Measurements from ENCODE around the gene PWP2.
"Not testable (repeated sequence)": the region's sequence is repeated elsewhere in the genome, so short reads cannot be mapped to it uniquely, and the experiment has no call there.

The PWP2 gene

GRCh38 chr21:44147108-44147507, 39.9 kb downstream of the PWP2 start:
- DNase-seq (ENCODE audit: low spot score); in situ Hi-C loops (cut with MboI; ENCODE audit: low sequenced_read_pairs, unreplicated experiment): not testable (repeated sequence)

- in situ Hi-C loops (cut with MboI; ENCODE audit: low sequenced_read_pairs, unreplicated experiment); DNase-seq (ENCODE audit: low spot score): not testable (repeated sequence)
Observed at GRCh38 chr21:44150255-44150654, 43.1 kb downstream of the PWP2 start.

GRCh38 chr21:44153214-44153888, 46.2 kb downstream of the PWP2 start:
- DNase-seq (ENCODE audit: low spot score); in situ Hi-C loops (cut with MboI; ENCODE audit: low sequenced_read_pairs, unreplicated experiment): not testable (repeated sequence)

- DNase-seq (ENCODE audit: low spot score); in situ Hi-C loops (cut with MboI; ENCODE audit: low sequenced_read_pairs, unreplicated experiment): not testable (repeated sequence)
Observed at GRCh38 chr21:44153889-44154228, 46.7 kb downstream of the PWP2 start.

- DNase-seq (ENCODE audit: low spot score); in situ Hi-C loops (cut with MboI; ENCODE audit: low sequenced_read_pairs, unreplicated experiment): not testable (repeated sequence)
Observed at GRCh38 chr21:44154816-44155230, 47.6 kb downstream of the PWP2 start.

- in situ Hi-C loops (cut with MboI; ENCODE audit: low sequenced_read_pairs, unreplicated experiment); DNase-seq (ENCODE audit: low spot score): not testable (repeated sequence)
Observed at GRCh38 chr21:44155231-44155993, 48.2 kb downstream of the PWP2 start.

- DNase-seq (ENCODE audit: low spot score); in situ Hi-C loops (cut with MboI; ENCODE audit: low sequenced_read_pairs, unreplicated experiment): not testable (repeated sequence)
Observed at GRCh38 chr21:44155994-44156380, 48.8 kb downstream of the PWP2 start.

- DNase-seq (ENCODE audit: low spot score); in situ Hi-C loops (cut with MboI; ENCODE audit: low sequenced_read_pairs, unreplicated experiment): not testable (repeated sequence)
Observed at GRCh38 chr21:44157439-44158081, 50.4 kb downstream of the PWP2 start.

GRCh38 chr21:44158082-44158468, 50.9 kb downstream of the PWP2 start:
- DNase-seq (ENCODE audit: low spot score); in situ Hi-C loops (cut with MboI; ENCODE audit: low sequenced_read_pairs, unreplicated experiment): not testable (repeated sequence)

GRCh38 chr21:44159349-44160297, 52.4 kb downstream of the PWP2 start:
- in situ Hi-C loops (cut with MboI; ENCODE audit: low sequenced_read_pairs, unreplicated experiment); DNase-seq (ENCODE audit: low spot score): not testable (repeated sequence)

GRCh38 chr21:44160298-44160672, 53.1 kb downstream of the PWP2 start:
- DNase-seq (ENCODE audit: low spot score); in situ Hi-C loops (cut with MboI; ENCODE audit: low sequenced_read_pairs, unreplicated experiment): not testable (repeated sequence)

- in situ Hi-C loops (cut with MboI; ENCODE audit: low sequenced_read_pairs, unreplicated experiment); DNase-seq (ENCODE audit: low spot score): not testable (repeated sequence)
Observed at GRCh38 chr21:44160821-44161220, 53.6 kb downstream of the PWP2 start.

GRCh38 chr21:44163167-44163653, 56.0 kb downstream of the PWP2 start:
- DNase-seq (ENCODE audit: low spot score); in situ Hi-C loops (cut with MboI; ENCODE audit: low sequenced_read_pairs, unreplicated experiment): not testable (repeated sequence)

- in situ Hi-C loops (cut with MboI; ENCODE audit: low sequenced_read_pairs, unreplicated experiment): not testable (repeated sequence)
Observed at GRCh38 chr21:44165933-44166332, 58.7 kb downstream of the PWP2 start.

GRCh38 chr21:44167527-44167926, 60.3 kb downstream of the PWP2 start:
- DNase-seq (ENCODE audit: low spot score); in situ Hi-C loops (cut with MboI; ENCODE audit: low sequenced_read_pairs, unreplicated experiment): not testable (repeated sequence)

More at GRCh38 chr21:44165933-44166332, 58.7 kb downstream of the PWP2 start:
- DNase-seq (ENCODE audit: low spot score): not testable (repeated sequence)

- in situ Hi-C loops (cut with MboI; ENCODE audit: low sequenced_read_pairs, unreplicated experiment); DNase-seq (ENCODE audit: low spot score): not testable (repeated sequence)
Observed at GRCh38 chr21:44170326-44170725, 63.1 kb downstream of the PWP2 start.

GRCh38 chr21:44170863-44171262, 63.7 kb downstream of the PWP2 start:
- DNase-seq (ENCODE audit: low spot score); in situ Hi-C loops (cut with MboI; ENCODE audit: low sequenced_read_pairs, unreplicated experiment): not testable (repeated sequence)

- DNase-seq (ENCODE audit: low spot score); in situ Hi-C loops (cut with MboI; ENCODE audit: low sequenced_read_pairs, unreplicated experiment): not testable (repeated sequence)
Observed at GRCh38 chr21:44171962-44172572, 64.9 kb downstream of the PWP2 start.
